B cell (primary cell): ENCODE results near the gene IL4R. TPM values are rescaled to one million over a fixed set of nuclear protein-coding genes. Genes with fewer than 3 reads are reported as not detected.

ENCODE experiments used
- ATAC-seq: fragments of 200-7000 bp; cut with Tn5 transposase; one replicate; pipeline ENCODE4 v1.10.0; 2021; ENCODE audit warnings: low read depth, mild to moderate bottlenecking, moderate number of reproducible peaks, moderate library complexity
- CTCF ChIA-PET: fragments of 350-600 bp; sonication (Branson Sonifier 250); formaldehyde crosslinking; loops from one replicate; lab custom pipeline; 2021; ENCODE audit warnings: antibody characterized with exemption, inconsistent platforms; lab: Charles Lee
- POLR2A ChIA-PET: fragments of 350-600 bp; sonication (Branson Sonifier 250); formaldehyde crosslinking; loops from one replicate; lab custom pipeline; 2021; ENCODE audit warnings: antibody characterized with exemption; lab: Charles Lee
- DNase-seq: peaks from one replicate; pipeline ENCODE4 v3.0.0; 2013
- H2AFZ ChIP-seq: 2 replicates; pipeline ENCODE4 v1.6.1; 2012; ENCODE audit warnings: mild to moderate bottlenecking, low read depth, low read length; ENCODE audit not compliant: insufficient read depth, poor library complexity, severe bottlenecking
- H3K27ac ChIP-seq, 2 donors: 1 replicate in 1 of 2; 2 replicates in 1 of 2; pipeline ENCODE4 v1.5.1; 2012 to 2013; ENCODE audit warnings: low read length in 2 of 2, mild to moderate bottlenecking in 2 of 2, moderate library complexity in 1 of 2
- H3K27me3 ChIP-seq, 4 experiments: fragments of 200-600 bp in 1 of 4; sonication (generic) in 1 of 4; replicated peaks in 1 of 4; 1 replicate in 2 of 4; 2 replicates in 2 of 4; pipeline versions ENCODE4 v1.6.1 to v1.7.0; 2013 to 2016; ENCODE audit warnings: low read length in 3 of 4, mild to moderate bottlenecking in 2 of 4, mixed read lengths in 1 of 4, moderate library complexity in 1 of 4; ENCODE audit not compliant: insufficient read depth in 4 of 4, control insufficient read depth in 3 of 4; ENCODE audit errors: control extremely low read depth in 1 of 4
- H3K36me3 ChIP-seq, 2 experiments: replicated peaks in 1 of 2; 1 replicate in 1 of 2; 2 replicates in 1 of 2; pipeline versions ENCODE4 v1.6.1 to v1.7.1; 2013; ENCODE audit warnings: low read length in 1 of 2; ENCODE audit not compliant: insufficient read depth in 2 of 2, control insufficient read depth in 1 of 2; ENCODE audit errors: control extremely low read depth in 1 of 2, extremely low read depth in 1 of 2
- H3K4me1 ChIP-seq, 2 donors: fragments of 200-600 bp in 1 of 2; sonication (generic) in 1 of 2; 1 replicate in 1 of 2; 2 replicates in 1 of 2; pipeline versions ENCODE4 v1.5.1 to v1.6.1; 2013 to 2017; ENCODE audit warnings: low read length in 2 of 2; ENCODE audit not compliant: control insufficient read depth in 2 of 2, insufficient read depth in 2 of 2
- H3K4me2 ChIP-seq: replicated peaks from 2 replicates; pipeline ENCODE3; 2012; ENCODE audit warnings: mild to moderate bottlenecking, low read depth, low read length; ENCODE audit not compliant: poor library complexity, severe bottlenecking
- H3K4me3 ChIP-seq, 5 experiments: fragments of 200-600 bp in 1 of 5; sonication (generic) in 1 of 5; 1 replicate in 3 of 5; 2 replicates in 2 of 5; pipeline versions ENCODE4 v1.5.1 to v1.7.0; 2011 to 2016; ENCODE audit warnings: low read length in 4 of 5, mild to moderate bottlenecking in 4 of 5, low read depth in 2 of 5, control low read depth in 1 of 5, moderate library complexity in 1 of 5; ENCODE audit not compliant: insufficient read depth in 1 of 5; ENCODE audit errors: control extremely low read depth in 1 of 5, extremely low read depth in 1 of 5
- H3K79me2 ChIP-seq: fragments of 200-600 bp; sonication (generic); one replicate; pipeline ENCODE4 v1.6.0; 2016; ENCODE audit warnings: low read length; ENCODE audit not compliant: control insufficient read depth, insufficient read depth
- H3K9ac ChIP-seq: fragments of 200-600 bp; sonication (generic); 2 replicates; pipeline ENCODE4 v1.6.1; 2017; ENCODE audit warnings: mild to moderate bottlenecking, low read length, moderate library complexity
- H3K9me3 ChIP-seq, 3 donors: one replicate each; pipeline versions ENCODE4 v1.6.1 to v1.7.1; 2013; ENCODE audit warnings: low read length in 2 of 3; ENCODE audit not compliant: control insufficient read depth in 2 of 3, insufficient read depth in 1 of 3; ENCODE audit errors: control extremely low read depth in 1 of 3
- H4K20me1 ChIP-seq: 2 replicates; pipeline ENCODE4 v1.6.0; 2012; ENCODE audit warnings: mild to moderate bottlenecking, low read length; ENCODE audit not compliant: insufficient read depth, control insufficient read depth, poor library complexity, severe bottlenecking
- H3K27ac Mint-ChIP-seq: one replicate; pipeline ENCODE4 v1.8.0; 2021; ENCODE audit warnings: mixed read lengths
- H3K27me3 Mint-ChIP-seq: one replicate; pipeline ENCODE4 v1.8.0; 2021; ENCODE audit warnings: mixed read lengths
- H3K4me1 Mint-ChIP-seq: one replicate; pipeline ENCODE4 v1.8.0; 2021; ENCODE audit warnings: mixed read lengths
- H3K4me3 Mint-ChIP-seq: one replicate; pipeline ENCODE4 v1.8.0; 2021; ENCODE audit warnings: mixed read lengths
- H3K9me3 Mint-ChIP-seq: one replicate; pipeline ENCODE4 v1.8.0; 2022; ENCODE audit warnings: mixed read lengths; ENCODE audit not compliant: insufficient read depth
- CTCF ChIP-seq: fragments of 200-600 bp; IDR thresholded peaks from one replicate; pipeline ENCODE4 v1.8.0; 2022; ENCODE audit warnings: antibody characterized with exemption, mild to moderate bottlenecking
- EZH2 ChIP-seq: IDR thresholded peaks from 2 replicates; pipeline ENCODE4 v1.6.1; 2012; ENCODE audit warnings: borderline replicate concordance, low read depth, mild to moderate bottlenecking, moderate library complexity, low read length; ENCODE audit not compliant: insufficient read depth, poor library complexity, severe bottlenecking
- WGBS: methylation state at CpG from one replicate; pipeline ENCODE4 v1.1.5; 2013; ENCODE audit warnings: missing lambda C conversion rate; ENCODE audit not compliant: insufficient coverage; 5-methylcytosine and 5-hydroxymethylcytosine counted together
- intact Hi-C: fragments of 100-400 bp; cut with micrococcal nuclease; formaldehyde crosslinking; loops from one replicate; pipeline ENCODE4 v1.10.0; 2022
- polyA plus RNA-seq: library from polyadenylated mRNA; depleted of rRNA; stranded (reverse); fragments of >200 nt; gene quantifications from 2 replicates; pipeline ENCODE4 v1.2.3, GENCODE V29; 2012
- total RNA-seq, 2 donors: library from RNA; stranded (reverse); fragments of 120-200 nt in 1 of 2; gene quantifications; 1 replicate in 1 of 2; 2 replicates in 1 of 2; pipeline versions ENCODE4 v1.2.3 to v1.2.4, GENCODE V29; 2013 to 2022

Gene IL4R
- total and polyA plus RNA-seq, 2 donors (not counting 1 experiment from before 2014, with no cell fraction given): 311 to 966 TPM

- H3K27ac ChIP-seq: peak overlapping the region; percentile 72 to 89
- peak overlapping the region; percentile 9 for H3K9ac ChIP-seq
Measured at GRCh38 chr16:27374221-27374803, 60.5 kb downstream of the IL4R start.

More at GRCh38 chr16:27374221-27374803, 60.5 kb downstream of the IL4R start:
- 13% methylated on average over 4 of the region's 8 CpGs for whole genome bisulfite sequencing
- Histone ChIP-seq H3K4me2 (peak overlapping the region; percentile 55), H3K27me3 (no peaks in the 10 kb centered on the region), H3K4me1 (peaks cover 68 to 84% of the 10 kb centered on the region in 2 donors), H3K79me2 (peaks cover 7% of the 10 kb centered on the region), H2AFZ (peak overlapping the region; percentile 32), H3K4me3 (peak overlapping the region in 1 of 5 experiments; percentile 30), H3K9me3 (peaks cover 2 to 16% (median 8%) of the 10 kb centered on the region in 3 donors), H3K36me3 (no peaks in the 10 kb centered on the region), H4K20me1 (no peaks in the 10 kb centered on the region)
- ChIA-PET CTCF (interaction anchor here (0.8 to 4.9 kb wide), 13 partner anchors 18 to 231 kb away, joined by 3 to 20 read pairs (median 3); partner anchors contain the start of gene IL21R), POLR2A (interaction anchor here (0.5 to 1.3 kb wide), 3 partner anchors 25 to 136 kb away, joined by 3 to 4 read pairs (median 3); no protein-coding TSS in a partner anchor)
- no peak overlapping the region for H3K27ac Mint-ChIP-seq
- H3K27me3 Mint-ChIP-seq: no peaks in the 10 kb centered on the region
- DNase-seq: peak; percentile 76
- ATAC-seq: peak; percentile 48
- no peak overlapping the region for H3K4me3 Mint-ChIP-seq
- intact Hi-C loops: loop anchor here (1.0 kb wide), 1 partner anchor 28 kb away; the partner anchor contains the start of gene IL21R
- peaks cover 2% of the 10 kb centered on the region for H3K9me3 Mint-ChIP-seq
- H3K4me1 Mint-ChIP-seq: peaks cover 40% of the 10 kb centered on the region
- TF ChIP-seq CTCF (no peak), EZH2 (no peak)
